Thoracic aorta (tissue), 2 donors: Measurements from ENCODE around the gene ZP1. TPM values are rescaled to one million over a fixed set of nuclear protein-coding genes. Genes with fewer than 3 reads are reported as not detected.

Experiments
- ATAC-seq: fragments of 150-250 bp; one replicate; pipeline ENCODE4 v1.8.0; 2017; ENCODE audit warnings: low read depth; ENCODE audit not compliant: insufficient number of reproducible peaks, low FRiP score
- DNase-seq: peaks from one replicate; pipeline ENCODE4 v3.0.0-alpha.2; 2020; ENCODE audit warnings: low spot score
- H3K27ac ChIP-seq, 2 donors: fragments of 200-600 bp; sonication (generic); 1 replicate in 1 of 2; 2 replicates in 1 of 2; pipeline ENCODE4 v1.5.1; 2016; ENCODE audit warnings: mild to moderate bottlenecking in 2 of 2, moderate library complexity in 2 of 2
- H3K27me3 ChIP-seq: fragments of 200-600 bp; sonication (generic); replicated peaks from 2 replicates; pipeline ENCODE4 v1.6.0; 2016; ENCODE audit warnings: mild to moderate bottlenecking; ENCODE audit not compliant: insufficient read depth
- H3K36me3 ChIP-seq: fragments of 200-600 bp; sonication (generic); one replicate; pipeline ENCODE4 v1.5.1; 2016
- H3K4me1 ChIP-seq, 2 donors: fragments of 200-600 bp; sonication (generic); 1 replicate in 1 of 2; 2 replicates in 1 of 2; pipeline versions ENCODE4 v1.5.1 to v1.6.0; 2016; ENCODE audit warnings: low read depth in 2 of 2, mild to moderate bottlenecking in 1 of 2; ENCODE audit not compliant: control insufficient read depth in 1 of 2
- H3K4me3 ChIP-seq: fragments of 200-600 bp; sonication (generic); 2 replicates; pipeline ENCODE4 v1.5.1; 2016; ENCODE audit warnings: mild to moderate bottlenecking
- H3K9me3 ChIP-seq: fragments of 200-600 bp; sonication (generic); 2 replicates; pipeline ENCODE4 v1.5.1; 2016
- CTCF ChIP-seq: fragments of 200-600 bp; sonication (generic); IDR thresholded peaks from one replicate; pipeline ENCODE4 v1.5.1; 2019; ENCODE audit warnings: antibody characterized with exemption
- total RNA-seq, 2 donors: library from RNA; depleted of rRNA; stranded (reverse); fragments of >200 nt; gene quantifications; one replicate each; pipeline versions ENCODE4 v1.1.0 to v1.2.3, GENCODE V29; 2016

Gene ZP1
- total RNA-seq, 2 donors from 2014 or later = not detected

DNA sequence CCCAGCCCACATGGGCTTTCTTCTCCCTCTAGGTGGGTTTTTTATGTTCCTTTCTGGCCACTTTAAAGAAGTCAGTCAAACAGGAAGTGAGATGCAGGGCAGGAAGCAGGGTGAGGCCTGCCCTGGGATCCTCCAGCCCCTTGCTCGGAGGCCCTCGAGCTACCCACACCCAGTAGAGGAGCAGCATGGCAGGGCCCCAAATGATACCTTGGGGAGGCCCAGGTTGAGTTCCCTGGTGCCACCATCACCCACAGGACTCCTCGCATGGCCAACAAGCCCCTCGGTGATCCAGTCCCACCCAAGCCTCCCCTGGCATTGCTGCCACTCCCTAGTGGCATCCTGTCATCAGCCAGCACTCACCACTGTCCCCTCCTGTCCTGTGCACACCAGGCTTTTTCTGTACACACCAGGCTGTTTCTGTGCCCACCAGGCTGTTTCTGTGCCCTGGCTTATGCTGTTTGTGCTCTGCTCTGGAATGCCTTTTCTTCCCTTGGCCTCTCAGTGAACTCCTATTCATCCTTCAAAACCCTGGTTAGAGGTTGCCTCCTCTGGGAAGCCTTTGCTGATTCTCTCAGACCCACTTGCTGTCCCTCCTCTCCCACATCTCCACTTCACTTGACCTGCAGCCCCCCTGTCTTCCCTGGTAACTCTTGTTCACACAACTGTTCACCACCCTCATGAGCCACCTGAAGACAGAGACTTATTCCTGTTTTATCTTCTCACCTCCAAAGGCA, 8.4 kb upstream of the ZP1 start:
- no peaks in the 10 kb centered on the region for H3K4me1 ChIP-seq
- no peaks in the 10 kb centered on the region for H3K27me3 ChIP-seq
- ATAC-seq = no peak
- no peak for TF ChIP-seq CTCF
- H3K27ac ChIP-seq = no peak overlapping the region
- H3K36me3 ChIP-seq = no peaks in the 10 kb centered on the region
- no peaks in the 10 kb centered on the region for H3K9me3 ChIP-seq
- H3K4me3 ChIP-seq = no peak overlapping the region
- DNase-seq = no peak

GRCh38 chr11:60859616-60860250, 7.6 kb upstream of the ZP1 start:
- DNase-seq = no peak
- Histone ChIP-seq H3K36me3 (no peaks in the 10 kb centered on the region), H3K9me3 (no peaks in the 10 kb centered on the region), H3K27ac (no peak overlapping the region), H3K4me3 (no peak overlapping the region), H3K4me1 (no peaks in the 10 kb centered on the region), H3K27me3 (no peaks in the 10 kb centered on the region)
- ATAC-seq = no peak
- no peak for TF ChIP-seq CTCF

- Histone ChIP-seq H3K27me3 (no peaks in the 10 kb centered on the region), H3K4me1 (no peaks in the 10 kb centered on the region), H3K36me3 (no peaks in the 10 kb centered on the region), H3K4me3 (no peak overlapping the region), H3K9me3 (no peaks in the 10 kb centered on the region), H3K27ac (no peak overlapping the region)
- no peak for ATAC-seq
- TF ChIP-seq CTCF = no peak
- DNase-seq = no peak
Measured at GRCh38 chr11:60860943-60861342, 6.4 kb upstream of the ZP1 start.

- H3K4me3 ChIP-seq = no peak overlapping the region
- H3K27ac ChIP-seq = no peak overlapping the region
- ATAC-seq (no peak), DNase-seq (no peak)
- H3K9me3 ChIP-seq = no peaks in the 10 kb centered on the region
- no peaks in the 10 kb centered on the region for H3K27me3 ChIP-seq
- no peak for TF ChIP-seq CTCF
- H3K4me1 ChIP-seq = no peaks in the 10 kb centered on the region
- H3K36me3 ChIP-seq = no peaks in the 10 kb centered on the region
Measured at GRCh38 chr11:60862171-60862570, 5.2 kb upstream of the ZP1 start.

DNA sequence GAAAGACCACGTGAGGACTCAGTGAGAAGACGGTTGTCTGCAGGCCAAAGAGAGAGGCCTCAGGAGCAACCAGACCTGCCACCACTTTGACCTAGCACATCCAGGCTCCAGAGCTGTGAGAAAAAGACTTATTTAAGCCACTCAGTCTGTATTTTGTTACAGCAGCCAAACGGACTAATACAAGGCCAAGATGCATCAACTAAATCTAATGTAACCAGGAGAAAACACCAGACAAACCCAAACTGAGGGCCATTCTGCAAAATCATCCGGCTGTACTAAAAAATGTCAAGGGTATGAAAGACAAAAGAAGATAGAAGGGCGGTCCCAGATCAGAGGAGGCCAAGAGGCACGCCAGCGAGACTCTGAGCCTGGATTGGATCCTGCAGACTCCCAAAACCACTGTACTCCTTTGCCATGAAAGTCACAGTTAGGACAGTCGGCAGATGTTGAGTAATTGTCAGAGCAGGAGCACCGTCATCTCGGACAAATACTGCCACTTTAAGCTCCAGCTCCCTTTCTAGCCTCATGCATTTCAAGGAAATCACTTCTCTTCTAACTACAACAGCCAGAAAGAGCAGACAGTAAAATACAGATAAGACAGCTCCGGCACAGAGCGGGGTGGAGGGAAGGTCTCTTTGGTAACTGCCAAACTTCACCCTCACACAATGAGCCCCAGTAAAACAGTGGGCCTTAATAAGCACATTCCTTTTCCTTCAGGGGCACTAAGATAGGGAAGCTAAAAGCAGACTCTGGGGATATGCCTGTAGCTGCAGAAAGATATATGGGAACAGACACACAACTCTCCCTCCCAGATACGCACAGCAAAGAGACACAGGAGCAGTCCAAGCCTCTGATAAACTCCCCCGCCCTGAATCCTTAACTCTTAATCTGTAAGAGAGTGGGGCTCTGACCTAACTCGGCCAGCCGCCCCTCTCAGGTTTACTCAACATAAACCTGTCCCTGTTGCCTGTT, 3.5 kb upstream of the ZP1 start:
- ATAC-seq (no peak), DNase-seq (no peak)
- no peaks in the 10 kb centered on the region for H3K27me3 ChIP-seq
- no peaks in the 10 kb centered on the region for H3K4me1 ChIP-seq
- TF ChIP-seq CTCF = no peak
- no peak overlapping the region for H3K27ac ChIP-seq
- H3K36me3 ChIP-seq = no peaks in the 10 kb centered on the region
- no peaks in the 10 kb centered on the region for H3K9me3 ChIP-seq
- H3K4me3 ChIP-seq = no peak overlapping the region
